H9 (cell line): ENCODE data around the gene DENND5B. TPM values are rescaled to one million over a fixed set of nuclear protein-coding genes. Genes with fewer than 3 reads are reported as not detected.
"Not testable (repeated sequence)": the region's sequence is repeated elsewhere in the genome, so short reads cannot be mapped to it uniquely, and the experiment has no call there.

ENCODE experiments used
- DNase-seq: peaks from one replicate; pipeline ENCODE4 v3.0.0-alpha.2; 2017
- H2AFZ ChIP-seq: one replicate; pipeline ENCODE4 v1.6.1; 2013; ENCODE audit warnings: mild to moderate bottlenecking, low read length, control low read depth, moderate library complexity
- H2AK5ac ChIP-seq: 2 replicates; pipeline ENCODE4 v1.6.1; 2013; ENCODE audit warnings: low read length, control low read depth, mixed read lengths; ENCODE audit not compliant: insufficient read length
- H2BK120ac ChIP-seq: one replicate; pipeline ENCODE4 v1.6.1; 2013; ENCODE audit warnings: low read depth, mild to moderate bottlenecking, low read length, control low read depth, inconsistent platforms; ENCODE audit not compliant: poor library complexity, severe bottlenecking
- H2BK12ac ChIP-seq: 2 replicates; pipeline ENCODE4 v1.6.1; 2013; ENCODE audit warnings: low read length, control low read depth, mixed read lengths, low read depth; ENCODE audit not compliant: insufficient read length
- H2BK15ac ChIP-seq: 2 replicates; pipeline ENCODE4 v1.6.1; 2013; ENCODE audit warnings: low read depth, low read length, control low read depth
- H2BK20ac ChIP-seq: one replicate; pipeline ENCODE4 v1.6.1; 2013; ENCODE audit warnings: low read depth, mild to moderate bottlenecking, low read length, control low read depth, inconsistent platforms; ENCODE audit not compliant: poor library complexity, severe bottlenecking
- H2BK5ac ChIP-seq: 2 replicates; pipeline ENCODE4 v1.6.1; 2013; ENCODE audit warnings: low read length, control low read depth, mixed read lengths; ENCODE audit not compliant: insufficient read length
- H3K14ac ChIP-seq: 2 replicates; pipeline ENCODE4 v1.6.1; 2013; ENCODE audit warnings: low read length, control low read depth; ENCODE audit not compliant: insufficient read depth
- H3K18ac ChIP-seq: 2 replicates; pipeline ENCODE4 v1.6.1; 2013; ENCODE audit warnings: low read depth, mild to moderate bottlenecking, mixed read lengths, low read length, control low read depth; ENCODE audit not compliant: insufficient read length
- H3K23ac ChIP-seq: 2 replicates; pipeline ENCODE4 v1.6.1; 2013; ENCODE audit warnings: low read length, control low read depth, mixed read lengths, low read depth; ENCODE audit not compliant: insufficient read length
- H3K23me2 ChIP-seq: 2 replicates; pipeline ENCODE4 v1.6.1; 2013; ENCODE audit warnings: low read depth, mild to moderate bottlenecking, mixed read lengths, low read length, control low read depth; ENCODE audit not compliant: insufficient read length, poor library complexity, severe bottlenecking
- H3K27ac ChIP-seq: 2 replicates; pipeline ENCODE4 v1.5.1; 2013; ENCODE audit warnings: low read length, control low read depth, mixed read lengths, low read depth; ENCODE audit not compliant: insufficient read length
- H3K27me3 ChIP-seq: 2 replicates; pipeline ENCODE4 v1.6.1; 2013; ENCODE audit warnings: low read length, control low read depth, inconsistent platforms; ENCODE audit not compliant: insufficient read depth
- H3K4ac ChIP-seq: 2 replicates; pipeline ENCODE4 v1.6.1; 2013; ENCODE audit warnings: low read depth, mild to moderate bottlenecking, control low read depth, inconsistent platforms, low read length, moderate library complexity
- H3K4me1 ChIP-seq: 2 replicates; pipeline ENCODE4 v1.6.1; 2013; ENCODE audit warnings: low read length, control low read depth, inconsistent platforms; ENCODE audit not compliant: insufficient read depth
- H3K4me2 ChIP-seq: 2 replicates; pipeline ENCODE4 v1.6.1; 2013; ENCODE audit warnings: low read length, control low read depth, mixed read lengths; ENCODE audit not compliant: insufficient read length, insufficient read depth
- H3K56ac ChIP-seq: 2 replicates; pipeline ENCODE4 v1.6.1; 2013; ENCODE audit warnings: low read depth, mild to moderate bottlenecking, mixed read lengths, low read length, control low read depth; ENCODE audit not compliant: insufficient read length
- H3K79me1 ChIP-seq: 2 replicates; pipeline ENCODE4 v1.6.1; 2013; ENCODE audit warnings: low read depth, mild to moderate bottlenecking, moderate library complexity, low read length, control low read depth, inconsistent platforms; ENCODE audit not compliant: insufficient read depth, poor library complexity, severe bottlenecking
- H3K79me2 ChIP-seq: 2 replicates; pipeline ENCODE4 v1.6.1; 2013; ENCODE audit warnings: low read length, control low read depth, inconsistent platforms; ENCODE audit not compliant: insufficient read depth
- H3K9ac ChIP-seq: 2 replicates; pipeline ENCODE4 v1.6.1; 2013; ENCODE audit warnings: low read length, control low read depth, mixed read lengths; ENCODE audit not compliant: insufficient read length; ENCODE audit errors: extremely low read depth
- H3K9me3 ChIP-seq: one replicate; pipeline ENCODE4 v1.6.1; 2013; ENCODE audit warnings: low read depth, low read length, inconsistent platforms; ENCODE audit not compliant: control insufficient read depth
- H3T11ph ChIP-seq: one replicate; pipeline ENCODE4 v1.6.1; 2013; ENCODE audit warnings: mild to moderate bottlenecking, low read length, control low read depth, inconsistent platforms
- H4K20me1 ChIP-seq: one replicate; pipeline ENCODE4 v1.6.1; 2013; ENCODE audit not compliant: control insufficient read depth, insufficient read length, insufficient read depth
- H4K5ac ChIP-seq: 2 replicates; pipeline ENCODE4 v1.6.1; 2013; ENCODE audit warnings: low read depth, mild to moderate bottlenecking, mixed read lengths, low read length, control low read depth; ENCODE audit not compliant: insufficient read length
- H4K8ac ChIP-seq: replicated peaks from 2 replicates; pipeline ENCODE4 v1.6.1; 2013; ENCODE audit warnings: low read length, control low read depth, mixed read lengths, low read depth; ENCODE audit not compliant: insufficient read length
- H4K91ac ChIP-seq: 2 replicates; pipeline ENCODE4 v1.6.1; 2013; ENCODE audit warnings: low read depth, mild to moderate bottlenecking, moderate library complexity, mixed read lengths, low read length, control low read depth; ENCODE audit not compliant: insufficient read length
- H3K27ac Mint-ChIP-seq, 3 experiments: 2 replicates in 2 of 3; 3 replicates in 1 of 3; pipeline ENCODE4 v1.8.0; 2020 to 2021; ENCODE audit warnings: mixed read lengths in 3 of 3, mild to moderate bottlenecking in 1 of 3, moderate library complexity in 1 of 3
- H3K27me3 Mint-ChIP-seq: 2 replicates; pipeline ENCODE4 v1.8.0; 2021; ENCODE audit warnings: low read depth, mild to moderate bottlenecking, moderate library complexity, mixed read lengths
- H3K36me3 Mint-ChIP-seq, 3 experiments: 2 replicates in 2 of 3; 3 replicates in 1 of 3; pipeline ENCODE4 v1.8.0; 2020 to 2021; ENCODE audit warnings: low read depth in 3 of 3, mixed read lengths in 3 of 3; ENCODE audit not compliant: insufficient read depth in 1 of 3
- H3K4me1 Mint-ChIP-seq, 2 experiments: 2 replicates each; pipeline ENCODE4 v1.8.0; 2020; ENCODE audit warnings: mixed read lengths in 2 of 2
- H3K4me3 Mint-ChIP-seq, 2 experiments: 2 replicates in 1 of 2; 3 replicates in 1 of 2; pipeline ENCODE4 v1.8.0; 2020 to 2021; ENCODE audit warnings: mild to moderate bottlenecking in 2 of 2, mixed read lengths in 2 of 2, moderate library complexity in 1 of 2
- H3K9me3 Mint-ChIP-seq, 2 experiments: 2 replicates in 1 of 2; 3 replicates in 1 of 2; pipeline ENCODE4 v1.8.0; 2020; ENCODE audit warnings: mild to moderate bottlenecking in 2 of 2, mixed read lengths in 2 of 2, moderate library complexity in 1 of 2
- WGBS: extraction: QIAGEN DNeasy Blood & Tissue Kit; methylation state at CpG from one replicate; pipeline ENCODE4 v1.1.7; 2013; ENCODE audit warnings: missing lambda C conversion rate, low lambda C conversion rate, mixed read lengths; ENCODE audit not compliant: insufficient read length; ENCODE audit errors: extremely low coverage; 5-methylcytosine and 5-hydroxymethylcytosine counted together
- total RNA-seq: library from RNA; stranded (reverse); gene quantifications from 2 replicates; pipeline ENCODE4 v1.2.1, GENCODE V29; 2021
- TF ChIP-seq, protein P1 (sequence below): fragments of 200-600 bp; sonication (generic); conservative IDR thresholded peaks from 3 replicates; pipeline ENCODE4 v1.8.0; 2021; ENCODE audit warnings: antibody characterized with exemption, mild to moderate bottlenecking

Gene DENND5B
- total RNA-seq, 1 experiment from 2014 or later, result 13.4 TPM

DNA sequence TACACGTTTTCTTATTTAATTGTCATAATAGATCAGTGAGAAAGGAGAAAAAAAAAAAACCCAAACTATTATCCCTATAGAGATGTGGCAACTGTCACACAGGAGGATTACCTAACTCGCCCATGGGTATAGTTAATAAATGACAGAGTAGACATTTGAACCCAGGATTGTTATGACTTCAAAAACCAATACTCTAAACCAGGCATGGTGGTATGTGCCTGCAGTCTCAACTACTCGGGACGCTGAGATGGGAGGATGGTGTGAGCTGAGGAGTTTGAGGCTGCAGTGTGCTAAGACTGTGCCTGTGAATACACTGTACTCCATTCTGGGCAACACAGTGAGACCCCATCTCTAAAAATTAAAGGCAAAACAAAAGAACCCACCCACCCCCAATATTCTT is 114.5 kb downstream of the DENND5B start:
- Histone ChIP-seq H2AK5ac (no peak overlapping the region), H4K20me1 (no peaks in the 10 kb centered on the region), H3K27me3 (no peaks in the 10 kb centered on the region), H3K18ac (no peak overlapping the region), H4K8ac (no peak overlapping the region), H3K79me1 (no peaks in the 10 kb centered on the region), H2AFZ (no peak overlapping the region), H3K9ac (no peak overlapping the region), H3K23me2 (no peaks in the 10 kb centered on the region), H3K14ac (no peak overlapping the region), H2BK12ac (no peak overlapping the region), H2BK20ac (no peak overlapping the region), H3K9me3 (no peaks in the 10 kb centered on the region), H3K4ac (no peak overlapping the region), H3K27ac (no peak overlapping the region), H3K4me2 (no peak overlapping the region), H3K4me1 (no peaks in the 10 kb centered on the region), H3K79me2 (no peaks in the 10 kb centered on the region), H4K91ac (no peak overlapping the region), H2BK15ac (no peak overlapping the region), H2BK120ac (no peak overlapping the region), H2BK5ac (no peak overlapping the region), H4K5ac (no peak overlapping the region), H3K23ac (no peak overlapping the region), H3T11ph (no peak overlapping the region), H3K56ac (no peak overlapping the region)
- no peak for DNase-seq
- no peaks in the 10 kb centered on the region for H3K9me3 Mint-ChIP-seq
- TF ChIP-seq, protein P1, sequence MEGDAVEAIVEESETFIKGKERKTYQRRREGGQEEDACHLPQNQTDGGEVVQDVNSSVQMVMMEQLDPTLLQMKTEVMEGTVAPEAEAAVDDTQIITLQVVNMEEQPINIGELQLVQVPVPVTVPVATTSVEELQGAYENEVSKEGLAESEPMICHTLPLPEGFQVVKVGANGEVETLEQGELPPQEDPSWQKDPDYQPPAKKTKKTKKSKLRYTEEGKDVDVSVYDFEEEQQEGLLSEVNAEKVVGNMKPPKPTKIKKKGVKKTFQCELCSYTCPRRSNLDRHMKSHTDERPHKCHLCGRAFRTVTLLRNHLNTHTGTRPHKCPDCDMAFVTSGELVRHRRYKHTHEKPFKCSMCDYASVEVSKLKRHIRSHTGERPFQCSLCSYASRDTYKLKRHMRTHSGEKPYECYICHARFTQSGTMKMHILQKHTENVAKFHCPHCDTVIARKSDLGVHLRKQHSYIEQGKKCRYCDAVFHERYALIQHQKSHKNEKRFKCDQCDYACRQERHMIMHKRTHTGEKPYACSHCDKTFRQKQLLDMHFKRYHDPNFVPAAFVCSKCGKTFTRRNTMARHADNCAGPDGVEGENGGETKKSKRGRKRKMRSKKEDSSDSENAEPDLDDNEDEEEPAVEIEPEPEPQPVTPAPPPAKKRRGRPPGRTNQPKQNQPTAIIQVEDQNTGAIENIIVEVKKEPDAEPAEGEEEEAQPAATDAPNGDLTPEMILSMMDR, result no peak
- no peak overlapping the region for H3K27ac Mint-ChIP-seq
- no peak overlapping the region for H3K4me3 Mint-ChIP-seq
- no peaks in the 10 kb centered on the region for H3K27me3 Mint-ChIP-seq
- H3K4me1 Mint-ChIP-seq, result peaks cover 18 to 27% of the 10 kb centered on the region in 2 experiments
- peaks cover 0 to 4% (median 2%) of the 10 kb centered on the region in 3 experiments; a peak in 3 of 7 replicates for H3K36me3 Mint-ChIP-seq
- no CpG with 5 or more reads among the region's 4 CpGs for WGBS

DNA sequence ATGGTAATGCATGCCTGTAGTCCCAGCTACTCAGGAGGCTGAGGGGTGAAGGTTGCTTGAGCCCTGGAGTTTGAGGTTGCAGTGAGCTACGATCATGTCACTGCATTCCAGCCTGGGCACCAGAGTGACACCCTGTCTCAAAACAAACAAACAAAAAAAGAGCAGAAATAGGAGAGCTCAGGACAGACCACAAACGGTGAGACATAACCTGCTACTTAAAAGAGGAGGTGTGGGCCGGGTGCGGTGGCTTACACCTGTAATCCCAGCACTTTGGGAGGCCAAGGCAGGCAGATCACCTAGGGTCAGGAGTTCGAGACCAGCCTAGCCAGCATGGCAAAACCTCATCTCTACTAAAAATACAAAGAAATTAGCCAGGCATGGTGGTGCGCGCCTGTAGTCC is 115.3 kb downstream of the DENND5B start:
- no CpG with 5 or more reads among the region's 7 CpGs for WGBS
- not testable (repeated sequence) for H3K79me1 ChIP-seq

More for the DNA sequence above, 115.3 kb downstream of the DENND5B start:
- not testable (repeated sequence) for H4K20me1 ChIP-seq, H3K4me3 Mint-ChIP-seq, H4K91ac ChIP-seq, H3K4me1 ChIP-seq, H4K8ac ChIP-seq, H2BK20ac ChIP-seq, H3T11ph ChIP-seq, H3K27ac ChIP-seq, H3K4me2 ChIP-seq, H3K18ac ChIP-seq, H3K14ac ChIP-seq, H3K27me3 Mint-ChIP-seq, H3K4ac ChIP-seq, H3K79me2 ChIP-seq, H3K23me2 ChIP-seq, H3K9me3 ChIP-seq, H2BK120ac ChIP-seq, H3K36me3 Mint-ChIP-seq, H3K23ac ChIP-seq, H3K56ac ChIP-seq, H2BK15ac ChIP-seq, H3K9me3 Mint-ChIP-seq, H2AK5ac ChIP-seq, H2AFZ ChIP-seq, H3K27me3 ChIP-seq, H4K5ac ChIP-seq, H2BK12ac ChIP-seq, H3K9ac ChIP-seq, DNase-seq, H2BK5ac ChIP-seq
- peaks cover 18 to 26% of the 10 kb centered on the region in 2 experiments for H3K4me1 Mint-ChIP-seq
- H3K27ac Mint-ChIP-seq, result peak overlapping the region in 1 of 3 experiments; percentile 5; a peak in 1 of 7 replicates
